Retinal pigment epithelial cell (primary cell): ENCODE results near the gene CD9.

ENCODE experiments used
- DNase-seq: peaks from one replicate; pipeline ENCODE4 v3.0.0-alpha.2; 2010; ENCODE audit warnings: low read depth
- H3K4me3 ChIP-seq: 2 replicates; pipeline ENCODE4 v1.5.1; 2011; ENCODE audit warnings: mild to moderate bottlenecking, low read length, control low read depth, moderate library complexity
- CTCF ChIP-seq: conservative IDR thresholded peaks from 2 replicates; pipeline ENCODE4 v1.5.1; 2011; ENCODE audit warnings: low read depth, low read length, control low read depth, inconsistent platforms

CD9 gene

GRCh38 chr12:6161124-6161882 is 38.9 kb upstream of the CD9 start:
- H3K4me3 ChIP-seq, result no peak overlapping the region
- no peak for TF ChIP-seq CTCF
- no peak for DNase-seq

DNA sequence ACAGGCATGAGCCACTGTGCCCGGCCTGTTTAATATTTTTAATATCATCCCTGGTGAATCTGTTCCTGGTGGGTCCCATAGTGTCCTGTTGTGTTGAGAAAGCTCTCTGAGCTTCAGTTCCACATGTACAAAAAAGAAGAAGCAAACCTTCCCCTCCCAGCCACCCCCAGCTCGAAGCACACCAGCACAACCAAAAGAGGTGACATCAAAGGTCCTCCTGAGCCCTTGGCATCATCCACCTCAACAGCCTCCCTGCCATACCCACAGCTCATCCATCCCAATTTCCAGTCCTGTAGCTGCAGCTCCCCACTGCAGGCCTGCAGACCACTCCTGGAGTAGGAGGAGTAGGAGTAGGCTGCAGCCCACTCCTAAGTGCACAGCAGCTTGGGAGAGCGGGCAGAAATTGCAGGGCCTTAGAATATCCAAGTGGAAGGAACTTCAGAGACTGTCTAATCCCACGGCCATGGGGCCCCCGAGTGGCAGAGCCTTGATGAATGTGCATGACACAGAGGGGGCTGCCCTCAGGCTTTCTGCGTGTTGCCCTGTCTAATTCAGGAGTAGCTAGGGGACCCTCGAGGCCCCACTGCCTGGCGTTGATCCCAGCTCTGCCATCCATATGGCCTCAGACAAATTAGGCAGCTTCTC is 36.7 kb upstream of the CD9 start:
- TF ChIP-seq CTCF, result no peak
- DNase-seq, result no peak
- H3K4me3 ChIP-seq, result no peak overlapping the region

- no peak for DNase-seq
- no peak for TF ChIP-seq CTCF
- H3K4me3 ChIP-seq, result no peak overlapping the region
These were observed 34.8 kb upstream of the CD9 start for GRCh38 chr12:6165395-6165794.

- no peak for DNase-seq
- no peak overlapping the region for H3K4me3 ChIP-seq
- TF ChIP-seq CTCF, result no peak
These were observed 33.4 kb upstream of the CD9 start for GRCh38 chr12:6166808-6167207.

GRCh38 chr12:6167327-6168280 is 32.6 kb upstream of the CD9 start:
- DNase-seq, result peak; percentile 75
- H3K4me3 ChIP-seq, result no peak overlapping the region

DNA sequence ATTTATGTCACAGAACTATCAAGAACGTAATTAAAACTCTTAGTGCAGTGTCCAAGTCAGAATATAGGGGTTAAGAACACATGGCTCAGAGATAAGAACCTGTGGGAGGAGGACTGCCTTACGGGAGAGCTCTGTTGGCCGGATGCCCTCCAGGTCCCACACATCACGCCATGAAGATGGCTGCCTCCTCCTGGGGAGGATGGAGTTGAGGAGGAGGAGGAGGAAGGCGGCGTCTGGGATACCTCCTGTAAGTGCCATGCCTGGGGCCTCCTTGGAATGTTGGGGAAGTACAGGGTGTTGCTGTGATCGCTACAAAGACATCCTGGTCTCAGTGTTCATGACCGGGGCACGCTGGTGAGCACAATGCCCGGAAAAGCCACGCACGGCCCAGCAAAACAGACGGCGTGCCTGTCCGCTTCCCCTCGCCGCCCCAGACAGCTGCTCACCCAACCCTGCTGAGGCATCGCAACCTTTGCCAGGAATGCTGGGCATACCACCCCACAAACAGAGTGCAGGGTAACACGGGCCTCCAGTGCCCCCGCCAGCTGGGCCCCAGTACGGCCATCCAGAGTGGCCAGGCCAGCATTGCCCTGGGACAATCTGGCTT is 28.7 kb upstream of the CD9 start:
- no peak for DNase-seq
- TF ChIP-seq CTCF, result no peak

More at GRCh38 chr12:6167327-6168280, 32.6 kb upstream of the CD9 start:
- no peak for TF ChIP-seq CTCF

More for the DNA sequence above, 28.7 kb upstream of the CD9 start:
- H3K4me3 ChIP-seq, result no peak overlapping the region
